HUES6 (cell line): Measurements from ENCODE around the gene CNOT2.
A peak's percentile ranks its signal among the peaks of the same experiment; 100 is the strongest.
"Not testable (repeated sequence)": the region's sequence is repeated elsewhere in the genome, so short reads cannot be mapped to it uniquely, and the experiment has no call there.

Experiments
- H3K27ac ChIP-seq: 2 replicates; pipeline ENCODE4 v1.7.0; 2013; ENCODE audit warnings: low read depth, mild to moderate bottlenecking, low read length, inconsistent platforms
- H3K27me3 ChIP-seq: 2 replicates; pipeline ENCODE4 v1.6.1; 2013; ENCODE audit warnings: low read length; ENCODE audit not compliant: control insufficient read depth, insufficient read depth
- H3K36me3 ChIP-seq: 2 replicates; pipeline ENCODE4 v1.6.1; 2013; ENCODE audit warnings: low read length; ENCODE audit not compliant: control insufficient read depth, insufficient read depth
- H3K4me1 ChIP-seq: 2 replicates; pipeline ENCODE4 v1.6.1; 2013; ENCODE audit warnings: low read length; ENCODE audit not compliant: control insufficient read depth, insufficient read depth
- H3K4me3 ChIP-seq: 2 replicates; pipeline ENCODE4 v1.5.1; 2013; ENCODE audit warnings: low read depth, low read length
- H3K9ac ChIP-seq: one replicate; pipeline ENCODE4 v1.6.1; 2013; ENCODE audit warnings: mild to moderate bottlenecking, low read length
- H3K9me3 ChIP-seq: 2 replicates; pipeline ENCODE4 v1.6.1; 2013; ENCODE audit warnings: low read depth, low read length; ENCODE audit not compliant: control insufficient read depth, insufficient read depth

Gene CNOT2

GRCh38 chr12:70271025-70271424, 27.8 kb downstream of the CNOT2 start:
- Histone ChIP-seq H3K4me1 (peaks cover 3% of the 10 kb centered on the region; the same call in 1 of the 2 replicates), H3K9me3 (no peaks in the 10 kb centered on the region), H3K27ac (no peak overlapping the region), H3K36me3 (no peaks in the 10 kb centered on the region), H3K9ac (no peak overlapping the region), H3K4me3 (no peak overlapping the region), H3K27me3 (no peaks in the 10 kb centered on the region)

GRCh38 chr12:70272510-70272909, 29.3 kb downstream of the CNOT2 start:
- H3K4me1 ChIP-seq: peaks cover 3% of the 10 kb centered on the region; the same call in 1 of the 2 replicates
- H3K27me3 ChIP-seq: no peaks in the 10 kb centered on the region
- H3K4me3 ChIP-seq: no peak overlapping the region
- H3K36me3 ChIP-seq: no peaks in the 10 kb centered on the region
- no peaks in the 10 kb centered on the region for H3K9me3 ChIP-seq
- H3K9ac ChIP-seq: no peak overlapping the region
- H3K27ac ChIP-seq: no peak overlapping the region

- Histone ChIP-seq H3K36me3 (0 out of 2 replicates have a peak, but pooled peaks cover 7% of the 10 kb centered on the region), H3K4me1 (peaks cover 3% of the 10 kb centered on the region; the same call in 1 of the 2 replicates), H3K9ac (no peak overlapping the region), H3K4me3 (no peak overlapping the region), H3K9me3 (no peaks in the 10 kb centered on the region), H3K27me3 (no peaks in the 10 kb centered on the region), H3K27ac (no peak overlapping the region)
Measured at GRCh38 chr12:70275045-70275444, 31.8 kb downstream of the CNOT2 start.

- Histone ChIP-seq H3K36me3 (0 out of 2 replicates have a peak, but pooled peaks cover 10% of the 10 kb centered on the region), H3K27me3 (no peaks in the 10 kb centered on the region), H3K4me1 (peaks cover 3% of the 10 kb centered on the region; the same call in 1 of the 2 replicates), H3K4me3 (no peak overlapping the region), H3K9me3 (no peaks in the 10 kb centered on the region), H3K27ac (no peak overlapping the region), H3K9ac (no peak overlapping the region)
Measured at GRCh38 chr12:70277973-70278372, 34.7 kb downstream of the CNOT2 start.

GRCh38 chr12:70278945-70279344, 35.7 kb downstream of the CNOT2 start:
- H3K27ac ChIP-seq: no peak overlapping the region
- peaks cover 3% of the 10 kb centered on the region; the same call in 1 of the 2 replicates for H3K4me1 ChIP-seq
- H3K27me3 ChIP-seq: no peaks in the 10 kb centered on the region
- H3K36me3 ChIP-seq: 0 out of 2 replicates have a peak, but pooled peaks cover 10% of the 10 kb centered on the region
- H3K9me3 ChIP-seq: no peaks in the 10 kb centered on the region
- H3K4me3 ChIP-seq: no peak overlapping the region
- no peak overlapping the region for H3K9ac ChIP-seq

- Histone ChIP-seq H3K4me3 (no peak overlapping the region), H3K27ac (no peak overlapping the region), H3K36me3 (peaks cover 16% of the 10 kb centered on the region)
Measured at GRCh38 chr12:70283232-70283631, 40.0 kb downstream of the CNOT2 start.

GRCh38 chr12:70288817-70289216, 45.6 kb downstream of the CNOT2 start:
- H3K27ac ChIP-seq: peak overlapping the region; percentile 13; the same call in 1 of the 2 replicates
- H3K9ac ChIP-seq: no peak overlapping the region
- no peaks in the 10 kb centered on the region for H3K9me3 ChIP-seq
- H3K4me1 ChIP-seq: peaks cover 25% of the 10 kb centered on the region
- H3K4me3 ChIP-seq: no peak overlapping the region
- H3K27me3 ChIP-seq: no peaks in the 10 kb centered on the region
- peaks cover 12% of the 10 kb centered on the region for H3K36me3 ChIP-seq

More at GRCh38 chr12:70283232-70283631, 40.0 kb downstream of the CNOT2 start:
- H3K27me3 ChIP-seq: no peaks in the 10 kb centered on the region
- no peaks in the 10 kb centered on the region for H3K9me3 ChIP-seq
- no peak overlapping the region for H3K9ac ChIP-seq
- H3K4me1 ChIP-seq: peaks cover 4% of the 10 kb centered on the region; the same call in 1 of the 2 replicates

- peak overlapping the region; percentile 13; the same call in 1 of the 2 replicates for H3K27ac ChIP-seq
- peaks cover 25% of the 10 kb centered on the region for H3K4me1 ChIP-seq
- H3K36me3 ChIP-seq: peaks cover 18% of the 10 kb centered on the region
- H3K9ac ChIP-seq: no peak overlapping the region
- H3K4me3 ChIP-seq: no peak overlapping the region
- H3K27me3 ChIP-seq: no peaks in the 10 kb centered on the region
- H3K9me3 ChIP-seq: no peaks in the 10 kb centered on the region
Measured at GRCh38 chr12:70290116-70290515, 46.9 kb downstream of the CNOT2 start.

GRCh38 chr12:70292017-70292776, 49.0 kb downstream of the CNOT2 start:
- Histone ChIP-seq H3K4me1 (peaks cover 22% of the 10 kb centered on the region), H3K9ac (no peak overlapping the region), H3K36me3 (peaks cover 15% of the 10 kb centered on the region), H3K9me3 (no peaks in the 10 kb centered on the region), H3K27me3 (no peaks in the 10 kb centered on the region), H3K27ac (no peak overlapping the region), H3K4me3 (no peak overlapping the region)

GRCh38 chr12:70304684-70305555, 61.7 kb downstream of the CNOT2 start:
- not testable (repeated sequence) for H3K9me3 ChIP-seq, H3K36me3 ChIP-seq, H3K27me3 ChIP-seq, H3K4me1 ChIP-seq
- Histone ChIP-seq H3K9ac (peak overlapping the region; percentile 63), H3K27ac (peak overlapping the region; percentile 55; the same call in 1 of the 2 replicates), H3K4me3 (peak overlapping the region; percentile 50; the same call in 1 of the 2 replicates)
